GM12875 (cell line): ENCODE data around the gene CACNA1G.

ENCODE experiments used
- H3K4me3 ChIP-seq: one replicate; pipeline ENCODE4 v1.5.1; 2011; ENCODE audit warnings: low read depth, low read length, control low read depth
- TF ChIP-seq, protein P1 (sequence below): IDR thresholded peaks from 2 replicates; pipeline ENCODE4 v1.5.1; 2011; ENCODE audit warnings: low read depth, mild to moderate bottlenecking, control low read depth, inconsistent platforms, low read length, moderate library complexity, borderline replicate concordance; ENCODE audit not compliant: insufficient read depth

CACNA1G gene

DNA sequence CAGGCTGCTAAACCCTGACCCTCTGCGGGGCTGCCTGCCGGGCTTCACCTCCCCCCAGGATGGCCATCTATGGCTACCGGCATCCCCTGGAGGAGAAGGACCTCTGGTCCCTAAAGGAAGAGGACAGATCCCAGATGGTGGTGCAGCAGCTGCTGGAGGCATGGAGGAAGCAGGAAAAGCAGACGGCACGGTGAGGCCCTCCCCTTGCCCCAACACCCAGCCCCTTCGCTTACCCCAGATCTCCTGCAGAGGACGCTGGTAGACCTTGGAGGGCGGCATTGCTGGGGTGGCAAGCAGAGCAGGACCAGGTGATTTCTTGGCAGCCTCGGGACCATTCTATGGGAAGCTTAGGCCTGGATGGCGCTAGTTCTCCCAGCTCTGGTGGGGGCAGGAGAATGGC, 98.7 kb downstream of the CACNA1G start:
- no peak overlapping the region for H3K4me3 ChIP-seq
- TF ChIP-seq, protein P1, sequence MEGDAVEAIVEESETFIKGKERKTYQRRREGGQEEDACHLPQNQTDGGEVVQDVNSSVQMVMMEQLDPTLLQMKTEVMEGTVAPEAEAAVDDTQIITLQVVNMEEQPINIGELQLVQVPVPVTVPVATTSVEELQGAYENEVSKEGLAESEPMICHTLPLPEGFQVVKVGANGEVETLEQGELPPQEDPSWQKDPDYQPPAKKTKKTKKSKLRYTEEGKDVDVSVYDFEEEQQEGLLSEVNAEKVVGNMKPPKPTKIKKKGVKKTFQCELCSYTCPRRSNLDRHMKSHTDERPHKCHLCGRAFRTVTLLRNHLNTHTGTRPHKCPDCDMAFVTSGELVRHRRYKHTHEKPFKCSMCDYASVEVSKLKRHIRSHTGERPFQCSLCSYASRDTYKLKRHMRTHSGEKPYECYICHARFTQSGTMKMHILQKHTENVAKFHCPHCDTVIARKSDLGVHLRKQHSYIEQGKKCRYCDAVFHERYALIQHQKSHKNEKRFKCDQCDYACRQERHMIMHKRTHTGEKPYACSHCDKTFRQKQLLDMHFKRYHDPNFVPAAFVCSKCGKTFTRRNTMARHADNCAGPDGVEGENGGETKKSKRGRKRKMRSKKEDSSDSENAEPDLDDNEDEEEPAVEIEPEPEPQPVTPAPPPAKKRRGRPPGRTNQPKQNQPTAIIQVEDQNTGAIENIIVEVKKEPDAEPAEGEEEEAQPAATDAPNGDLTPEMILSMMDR, result no peak

DNA sequence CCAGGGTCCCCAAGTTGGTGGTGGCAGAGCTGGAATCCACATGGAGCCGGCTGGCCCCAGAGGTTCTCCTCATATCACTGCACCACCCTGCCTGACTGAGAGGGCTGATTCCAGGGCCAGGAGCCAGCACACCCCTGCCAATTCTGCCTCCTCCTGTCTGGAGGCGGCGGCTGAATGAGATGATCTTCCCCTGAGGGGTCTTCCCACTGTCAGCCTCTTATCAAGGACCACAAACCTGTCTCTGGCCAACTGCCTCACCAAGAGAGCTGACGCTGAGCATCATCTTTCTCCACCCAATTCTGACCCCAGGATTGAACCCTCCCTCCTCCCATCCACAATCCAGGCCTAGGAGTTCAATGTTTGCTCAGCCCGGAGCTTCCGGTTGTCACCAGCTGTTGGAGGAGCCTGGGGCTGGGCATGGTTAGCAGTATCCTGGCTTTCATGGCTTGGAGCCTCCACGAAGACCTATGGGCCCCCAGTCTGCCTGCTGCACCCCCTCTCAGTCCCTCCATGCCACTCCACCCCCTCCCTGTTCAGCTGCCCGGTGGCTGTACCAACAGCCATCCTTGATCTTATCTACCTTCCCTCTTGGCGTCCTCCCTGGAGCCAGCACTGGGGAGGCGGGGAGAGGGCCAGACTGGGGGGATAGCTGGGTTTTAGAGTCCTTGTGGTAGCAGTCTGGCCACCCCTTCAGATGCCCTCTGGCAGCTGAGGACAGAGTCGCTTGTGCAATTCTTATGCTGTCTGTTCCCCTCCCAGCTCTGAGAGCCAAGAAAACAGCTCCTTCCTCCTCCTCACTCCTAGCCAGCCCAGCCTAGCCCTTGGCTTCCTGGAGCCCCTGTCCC, 99.7 kb downstream of the CACNA1G start:
- no peak overlapping the region for H3K4me3 ChIP-seq
- TF ChIP-seq, protein P1, result no peak

DNA sequence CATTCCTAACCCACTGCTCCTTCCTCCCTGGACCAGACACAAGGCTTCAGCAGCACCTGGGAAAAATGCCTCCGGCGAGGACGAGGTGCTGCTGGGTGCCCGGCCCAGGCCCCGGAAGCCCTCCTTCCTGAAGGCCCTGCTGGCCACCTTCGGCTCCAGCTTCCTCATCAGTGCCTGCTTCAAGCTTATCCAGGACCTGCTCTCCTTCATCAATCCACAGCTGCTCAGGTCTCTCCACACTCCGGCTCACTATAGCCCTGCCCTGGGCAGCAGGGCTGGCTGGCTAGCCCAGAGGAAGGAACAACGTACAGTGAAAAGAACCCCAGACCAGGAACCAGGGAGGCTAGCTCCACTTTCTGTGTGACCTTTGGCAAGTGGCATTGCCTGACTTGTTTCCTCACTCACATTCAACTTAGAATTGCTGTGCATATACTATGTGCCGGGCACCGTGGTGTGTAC, 100.4 kb downstream of the CACNA1G start:
- TF ChIP-seq, protein P1, result no peak
- no peak overlapping the region for H3K4me3 ChIP-seq

DNA sequence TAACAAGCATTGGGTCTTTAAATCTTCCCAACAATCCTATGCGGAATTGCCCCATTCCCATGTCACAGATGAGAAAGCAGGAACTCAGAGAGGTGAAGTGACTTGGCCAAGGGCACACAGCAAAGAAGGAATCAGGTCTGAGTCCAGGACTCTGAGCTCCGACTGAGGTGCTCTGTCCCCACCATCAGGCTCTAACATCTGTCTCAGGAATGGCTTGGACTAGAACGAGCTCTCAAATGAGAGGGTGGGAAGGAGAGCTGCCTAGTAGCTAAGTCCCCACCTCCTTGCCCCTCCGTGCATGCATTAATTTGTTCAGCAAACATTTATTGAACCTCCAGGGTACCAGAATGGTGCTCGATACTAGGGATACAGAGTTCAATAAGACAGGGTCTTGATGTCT, 100.8 kb downstream of the CACNA1G start:
- TF ChIP-seq, protein P1, result no peak
- no peak overlapping the region for H3K4me3 ChIP-seq

DNA sequence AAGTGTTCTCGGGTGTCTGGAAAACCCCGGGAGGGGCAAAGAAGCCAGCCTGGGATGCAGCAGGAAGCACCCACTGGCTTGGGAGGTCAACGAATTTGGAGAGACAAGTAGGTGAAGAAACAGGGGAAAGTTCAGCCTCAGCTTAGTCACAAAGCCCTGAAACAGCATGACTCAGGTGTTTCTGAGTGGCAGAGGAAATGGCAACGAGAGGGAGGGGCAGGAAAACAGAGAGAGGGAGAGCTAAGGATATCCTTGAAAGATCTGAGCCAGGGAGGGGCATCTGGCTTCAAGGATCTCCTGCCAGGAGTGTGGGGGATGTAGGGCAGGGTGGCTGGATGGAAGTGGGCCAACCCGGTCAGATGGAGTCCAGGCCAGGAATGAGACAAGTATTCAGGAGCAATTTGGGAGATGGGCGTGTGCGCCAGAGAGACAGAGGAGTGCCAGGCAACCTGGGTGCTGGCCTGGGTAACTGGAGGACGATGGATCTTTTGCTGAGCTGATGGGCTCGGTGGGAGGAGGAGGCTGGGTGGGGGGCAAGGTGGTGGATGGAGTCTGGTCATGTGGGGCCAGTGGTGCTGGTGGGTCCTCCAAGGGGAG, 101.4 kb downstream of the CACNA1G start:
- TF ChIP-seq, protein P1, result no peak
- no peak overlapping the region for H3K4me3 ChIP-seq

DNA sequence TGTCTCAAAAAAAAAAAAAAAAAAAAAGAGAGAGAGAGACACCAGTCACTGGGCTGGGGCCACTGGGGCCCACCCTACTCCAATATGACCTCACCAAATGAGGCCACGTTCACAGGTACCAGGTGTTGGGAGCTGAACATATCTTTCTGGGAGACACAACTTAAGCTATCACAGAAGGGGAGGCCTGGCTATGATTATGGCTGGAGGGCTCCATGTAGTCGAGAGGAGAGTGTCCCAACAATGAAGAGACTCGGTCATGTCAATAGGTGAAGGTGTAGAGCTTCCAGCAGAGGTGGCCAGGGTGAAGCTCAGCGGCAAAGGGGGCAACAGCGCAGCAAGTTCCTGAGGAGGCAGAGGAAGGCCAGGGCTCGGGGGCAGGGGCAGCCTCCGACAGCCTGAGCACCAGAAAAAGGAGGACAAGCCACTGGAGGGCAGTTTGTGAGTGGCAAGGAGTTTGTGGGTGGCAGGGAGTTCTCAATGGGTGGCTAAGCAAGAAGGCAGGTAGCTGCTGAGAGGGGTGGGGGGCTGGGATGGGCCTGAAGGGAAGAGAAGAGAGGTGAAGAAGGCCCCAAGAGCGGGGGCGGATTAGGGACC, 102.2 kb downstream of the CACNA1G start:
- TF ChIP-seq, protein P1, result no peak
- no peak overlapping the region for H3K4me3 ChIP-seq

DNA sequence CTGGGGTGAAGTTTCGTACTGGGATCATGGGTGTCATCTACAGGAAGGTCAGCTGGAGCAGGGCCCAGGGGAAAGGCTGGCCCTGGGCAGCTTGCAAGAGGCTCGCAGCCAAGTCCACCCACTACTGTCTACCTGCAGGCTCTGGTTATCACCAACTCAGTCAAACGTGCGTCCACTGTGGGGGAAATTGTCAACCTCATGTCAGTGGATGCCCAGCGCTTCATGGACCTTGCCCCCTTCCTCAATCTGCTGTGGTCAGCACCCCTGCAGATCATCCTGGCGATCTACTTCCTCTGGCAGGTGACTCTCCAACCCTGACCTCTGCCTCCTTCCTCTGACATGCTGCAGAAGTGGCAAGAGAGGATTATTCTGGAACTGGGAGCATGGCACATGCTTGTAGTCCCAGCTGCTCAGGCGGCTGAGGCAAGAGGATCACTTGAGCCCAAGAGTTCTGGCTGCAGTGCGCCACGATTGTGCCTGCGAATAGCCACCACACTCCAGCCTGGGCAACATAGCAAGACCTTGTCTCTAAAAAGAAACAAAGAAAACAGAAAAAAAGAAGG, 103.4 kb downstream of the CACNA1G start:
- no peak overlapping the region for H3K4me3 ChIP-seq
- TF ChIP-seq, protein P1, result no peak
